OCI-LY1 (cell line): Measurements from ENCODE around the gene SYAP1.
A peak's percentile ranks its signal among the peaks of the same experiment; 100 is the strongest.

ENCODE experiments used
- H2AFZ ChIP-seq: fragments of 200-600 bp; sonication (generic), shearing (Covaris generic); 2 replicates; pipeline ENCODE4 v1.6.0; 2014; ENCODE audit warnings: antibody characterized with exemption, mild to moderate bottlenecking, low read length
- H3F3A ChIP-seq: fragments of 200-600 bp; sonication (generic), shearing (Covaris generic); 2 replicates; pipeline ENCODE4 v1.6.0; 2014; ENCODE audit warnings: mild to moderate bottlenecking, antibody characterized with exemption, low read length, moderate library complexity; ENCODE audit not compliant: insufficient read depth
- H3K27ac ChIP-seq: fragments of 200-600 bp; sonication (generic); 2 replicates; pipeline ENCODE4 v1.5.1; 2014; ENCODE audit warnings: low read length, mixed run types, mild to moderate bottlenecking, low read depth; ENCODE audit not compliant: poor library complexity, severe bottlenecking
- H3K27me3 ChIP-seq: fragments of 200-600 bp; sonication (generic); 2 replicates; pipeline ENCODE4 v1.6.0; 2014; ENCODE audit warnings: antibody characterized with exemption, mild to moderate bottlenecking, low read length, moderate library complexity; ENCODE audit not compliant: insufficient read depth
- H3K36me3 ChIP-seq: fragments of 200-600 bp; sonication (generic); 2 replicates; pipeline ENCODE4 v1.6.1; 2014; ENCODE audit warnings: mild to moderate bottlenecking, antibody characterized with exemption, low read length, moderate library complexity, mixed read lengths; ENCODE audit not compliant: insufficient read depth
- H3K4me1 ChIP-seq: fragments of 200-600 bp; sonication (generic); 2 replicates; pipeline ENCODE4 v1.5.1; 2014; ENCODE audit warnings: mild to moderate bottlenecking, low read length, moderate library complexity; ENCODE audit not compliant: insufficient read depth, severe bottlenecking
- H3K4me2 ChIP-seq: fragments of 200-600 bp; sonication (generic), shearing (Covaris generic); 2 replicates; pipeline ENCODE4 v1.6.1; 2014; ENCODE audit warnings: low read length
- H3K4me3 ChIP-seq: fragments of 200-600 bp; sonication (generic); 2 replicates; pipeline ENCODE4 v1.5.1; 2014; ENCODE audit warnings: low read length, low read depth, mild to moderate bottlenecking, mixed read lengths; ENCODE audit not compliant: poor library complexity, severe bottlenecking
- H3K79me2 ChIP-seq: fragments of 200-600 bp; shearing (Covaris generic); 2 replicates; pipeline ENCODE4 v1.6.1; 2016; ENCODE audit warnings: mixed run types, low read length, mixed read lengths; ENCODE audit not compliant: insufficient read depth
- H3K9ac ChIP-seq: fragments of 200-600 bp; sonication (generic), shearing (Covaris generic); 2 replicates; pipeline ENCODE4 v1.6.1; 2014; ENCODE audit warnings: mild to moderate bottlenecking, low read length, mixed read lengths
- H3K9me2 ChIP-seq: fragments of 200-600 bp; sonication (generic), shearing (Covaris generic); 2 replicates; pipeline ENCODE4 v1.6.1; 2014; ENCODE audit warnings: low read depth, mild to moderate bottlenecking, low read length, mixed read lengths
- H3K9me3 ChIP-seq: fragments of 200-600 bp; shearing (Covaris generic); 2 replicates; pipeline ENCODE4 v1.6.1; 2014; ENCODE audit warnings: low read length, mixed read lengths
- H4K20me1 ChIP-seq: fragments of 200-600 bp; sonication (generic), shearing (Covaris generic); 2 replicates; pipeline ENCODE4 v1.6.0; 2016; ENCODE audit warnings: mild to moderate bottlenecking, low read length; ENCODE audit not compliant: insufficient read depth
- EZH2 ChIP-seq: fragments of 200-600 bp; sonication (generic), shearing (Covaris generic); IDR thresholded peaks from 2 replicates; pipeline ENCODE4 v1.8.0; 2017; ENCODE audit warnings: borderline replicate concordance, mixed run types, mild to moderate bottlenecking, antibody characterized with exemption, low read length, moderate library complexity, mixed read lengths
- TF ChIP-seq, protein P1 (sequence below): fragments of 200-600 bp; sonication (generic), shearing (Covaris generic); IDR thresholded peaks from 2 replicates; pipeline ENCODE4 v1.5.1; 2017; ENCODE audit warnings: mild to moderate bottlenecking, antibody characterized with exemption, low read length, moderate library complexity, mixed read lengths

The SYAP1 gene, protein sequence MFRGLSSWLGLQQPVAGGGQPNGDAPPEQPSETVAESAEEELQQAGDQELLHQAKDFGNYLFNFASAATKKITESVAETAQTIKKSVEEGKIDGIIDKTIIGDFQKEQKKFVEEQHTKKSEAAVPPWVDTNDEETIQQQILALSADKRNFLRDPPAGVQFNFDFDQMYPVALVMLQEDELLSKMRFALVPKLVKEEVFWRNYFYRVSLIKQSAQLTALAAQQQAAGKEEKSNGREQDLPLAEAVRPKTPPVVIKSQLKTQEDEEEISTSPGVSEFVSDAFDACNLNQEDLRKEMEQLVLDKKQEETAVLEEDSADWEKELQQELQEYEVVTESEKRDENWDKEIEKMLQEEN

GRCh38 chrX:16719334-16720084, at the start of gene SYAP1:
SYAP1 (plus strand) TSS chrX:16719612; CDS start chrX:16719725, 113 bp downstream.
- Histone ChIP-seq H3K4me1 (peaks cover 30% of the 10 kb centered on the region), H4K20me1 (no peaks in the 10 kb centered on the region), H3K36me3 (0 out of 2 replicates have a peak, but pooled peaks cover 3% of the 10 kb centered on the region), H3K9me3 (no peaks in the 10 kb centered on the region), H3K4me3 (peak within 1 kb of the TSS; percentile 97), H3F3A (no peaks in the 10 kb centered on the region), H3K79me2 (peaks cover 23% of the 10 kb centered on the region), H3K27ac (peak within 1 kb of the TSS; percentile 66), H2AFZ (0 out of 2 replicates have a peak within 1 kb of the TSS, but pooled peaks have one; percentile 7), H3K9ac (peak within 1 kb of the TSS; percentile 91), H3K4me2 (peak within 1 kb of the TSS; percentile 88), H3K9me2 (no peaks in the 10 kb centered on the region), H3K27me3 (no peaks in the 10 kb centered on the region)
- TF ChIP-seq EZH2, result no peak
- TF ChIP-seq, protein P1, sequence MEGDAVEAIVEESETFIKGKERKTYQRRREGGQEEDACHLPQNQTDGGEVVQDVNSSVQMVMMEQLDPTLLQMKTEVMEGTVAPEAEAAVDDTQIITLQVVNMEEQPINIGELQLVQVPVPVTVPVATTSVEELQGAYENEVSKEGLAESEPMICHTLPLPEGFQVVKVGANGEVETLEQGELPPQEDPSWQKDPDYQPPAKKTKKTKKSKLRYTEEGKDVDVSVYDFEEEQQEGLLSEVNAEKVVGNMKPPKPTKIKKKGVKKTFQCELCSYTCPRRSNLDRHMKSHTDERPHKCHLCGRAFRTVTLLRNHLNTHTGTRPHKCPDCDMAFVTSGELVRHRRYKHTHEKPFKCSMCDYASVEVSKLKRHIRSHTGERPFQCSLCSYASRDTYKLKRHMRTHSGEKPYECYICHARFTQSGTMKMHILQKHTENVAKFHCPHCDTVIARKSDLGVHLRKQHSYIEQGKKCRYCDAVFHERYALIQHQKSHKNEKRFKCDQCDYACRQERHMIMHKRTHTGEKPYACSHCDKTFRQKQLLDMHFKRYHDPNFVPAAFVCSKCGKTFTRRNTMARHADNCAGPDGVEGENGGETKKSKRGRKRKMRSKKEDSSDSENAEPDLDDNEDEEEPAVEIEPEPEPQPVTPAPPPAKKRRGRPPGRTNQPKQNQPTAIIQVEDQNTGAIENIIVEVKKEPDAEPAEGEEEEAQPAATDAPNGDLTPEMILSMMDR, result no peak

DNA sequence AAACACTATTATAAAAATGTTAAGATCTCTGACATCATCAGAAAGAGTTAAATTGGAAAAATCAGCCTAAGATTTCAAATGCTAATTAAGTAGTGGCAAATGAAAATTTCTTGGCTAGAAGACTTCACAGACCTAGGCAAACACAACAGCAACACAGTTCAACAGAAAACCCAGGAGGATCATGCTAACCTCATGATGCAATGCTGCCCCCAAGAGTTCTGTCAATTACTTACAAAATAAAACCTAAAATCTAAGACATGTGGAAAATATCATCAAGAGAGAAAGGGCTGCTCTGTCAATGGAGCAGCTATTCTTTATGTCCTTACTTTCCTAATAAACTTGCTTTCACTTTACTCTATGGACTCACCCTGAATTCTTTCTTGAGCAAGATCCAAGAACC, 48.4 kb upstream of the SYAP1 start:
- Histone ChIP-seq H3K27ac (no peak overlapping the region), H3K4me2 (no peak overlapping the region), H2AFZ (no peak overlapping the region), H3K9ac (no peak overlapping the region), H4K20me1 (no peaks in the 10 kb centered on the region), H3K27me3 (no peaks in the 10 kb centered on the region), H3K4me3 (no peak overlapping the region), H3K79me2 (no peaks in the 10 kb centered on the region), H3K36me3 (peaks cover 64% of the 10 kb centered on the region), H3K4me1 (no peaks in the 10 kb centered on the region), H3K9me3 (no peaks in the 10 kb centered on the region), H3K9me2 (no peaks in the 10 kb centered on the region), H3F3A (no peaks in the 10 kb centered on the region)
- no peak for TF ChIP-seq EZH2
- TF ChIP-seq, protein P1, result peak; percentile 27; the same call in 1 of the 2 replicates

- H3K9me2 ChIP-seq, result no peaks in the 10 kb centered on the region
- H3K27me3 ChIP-seq, result no peaks in the 10 kb centered on the region
- H3K27ac ChIP-seq, result no peak overlapping the region
- no peaks in the 10 kb centered on the region for H3K79me2 ChIP-seq
- H4K20me1 ChIP-seq, result no peaks in the 10 kb centered on the region
- peaks cover 68% of the 10 kb centered on the region for H3K36me3 ChIP-seq
- no peak overlapping the region for H2AFZ ChIP-seq
- no peak overlapping the region for H3K9ac ChIP-seq
- no peak overlapping the region for H3K4me2 ChIP-seq
- H3K4me1 ChIP-seq, result no peaks in the 10 kb centered on the region
- no peaks in the 10 kb centered on the region for H3F3A ChIP-seq
- H3K4me3 ChIP-seq, result no peak overlapping the region
- TF ChIP-seq, protein P1, result no peak
- TF ChIP-seq EZH2, result no peak
- no peaks in the 10 kb centered on the region for H3K9me3 ChIP-seq
These were observed 40.7 kb upstream of the SYAP1 start for GRCh38 chrX:16678689-16679088.
